GM23338 (cell line): ENCODE data around the gene YBX3. TPM values are rescaled to one million over a fixed set of nuclear protein-coding genes. Genes with fewer than 3 reads are reported as not detected.

Experiments
- ATAC-seq: fragments of 200-7000 bp; cut with Tn5 transposase; 3 replicates; pipeline ENCODE4 v1.9.1; 2020
- DNase-seq: peaks from one replicate; pipeline ENCODE4 v3.0.0-alpha.2; 2015; ENCODE audit warnings: low spot score
- H2AFZ ChIP-seq: fragments of 200-600 bp; sonication (generic); 2 replicates; pipeline ENCODE4 v1.8.0; 2016; ENCODE audit warnings: antibody characterized with exemption, mild to moderate bottlenecking, moderate library complexity
- H3F3A ChIP-seq: fragments of 200-600 bp; sonication (generic); replicated peaks from 2 replicates; pipeline ENCODE4 v1.8.0; 2017; ENCODE audit warnings: antibody characterized with exemption, mixed run types, low read depth
- H3K27ac ChIP-seq: fragments of 200-600 bp; sonication (generic); 2 replicates; pipeline ENCODE4 v1.6.1; 2016; ENCODE audit warnings: low read depth
- H3K27me3 ChIP-seq: fragments of 200-600 bp; sonication (generic); 2 replicates; pipeline ENCODE4 v1.8.0; 2016; ENCODE audit warnings: mild to moderate bottlenecking, mixed run types, moderate library complexity; ENCODE audit not compliant: insufficient read depth
- H3K36me3 ChIP-seq: fragments of 200-600 bp; sonication (generic); 2 replicates; pipeline ENCODE4 v1.8.0; 2016; ENCODE audit warnings: mild to moderate bottlenecking; ENCODE audit not compliant: insufficient read depth
- H3K4me1 ChIP-seq: fragments of 200-600 bp; sonication (generic); 2 replicates; pipeline ENCODE4 v1.8.0; 2016; ENCODE audit warnings: mild to moderate bottlenecking, moderate library complexity; ENCODE audit not compliant: insufficient read depth
- H3K4me2 ChIP-seq: fragments of 200-600 bp; sonication (generic); 2 replicates; pipeline ENCODE4 v1.7.1; 2017; ENCODE audit warnings: mixed run types
- H3K4me3 ChIP-seq: fragments of 200-600 bp; sonication (generic); 2 replicates; pipeline ENCODE4 v1.6.1; 2016; ENCODE audit warnings: mixed run types
- H3K79me2 ChIP-seq: fragments of 200-600 bp; sonication (generic); replicated peaks from 2 replicates; pipeline ENCODE4 v1.8.0; 2017; ENCODE audit warnings: mild to moderate bottlenecking; ENCODE audit not compliant: insufficient read depth
- H3K9me2 ChIP-seq: fragments of 200-600 bp; sonication (generic); 2 replicates; pipeline ENCODE4 v1.8.0; 2017; ENCODE audit not compliant: insufficient read depth
- H4K20me1 ChIP-seq: fragments of 200-600 bp; sonication (generic); replicated peaks from 2 replicates; pipeline ENCODE4 v1.8.0; 2017; ENCODE audit warnings: mild to moderate bottlenecking; ENCODE audit not compliant: insufficient read depth
- H3K27ac Mint-ChIP-seq: 2 replicates; pipeline ENCODE4 v1.8.0; 2020; ENCODE audit warnings: inconsistent platforms, mild to moderate bottlenecking, moderate library complexity, mixed read lengths
- H3K27me3 Mint-ChIP-seq: 3 replicates; pipeline ENCODE4 v1.8.0; 2022; ENCODE audit warnings: low read depth, mild to moderate bottlenecking, moderate library complexity, mixed read lengths, inconsistent platforms; ENCODE audit not compliant: insufficient read depth, poor library complexity
- H3K36me3 Mint-ChIP-seq: 3 replicates; pipeline ENCODE4 v1.8.0; 2021; ENCODE audit warnings: low read depth, mild to moderate bottlenecking, inconsistent platforms, moderate library complexity, mixed read lengths
- H3K4me1 Mint-ChIP-seq: 3 replicates; pipeline ENCODE4 v1.8.0; 2020; ENCODE audit warnings: mild to moderate bottlenecking, inconsistent platforms, mixed read lengths
- H3K4me3 Mint-ChIP-seq: 3 replicates; pipeline ENCODE4 v1.8.0; 2021; ENCODE audit warnings: moderate library complexity, mild to moderate bottlenecking, inconsistent platforms, mixed read lengths
- H3K9me3 Mint-ChIP-seq: 3 replicates; pipeline ENCODE4 v1.8.0; 2020; ENCODE audit warnings: moderate library complexity, mild to moderate bottlenecking, inconsistent platforms, mixed read lengths
- CREB1 ChIP-seq: fragments of 250-450 bp; sonication (Bioruptor Pico); IDR thresholded peaks from 2 replicates; pipeline ENCODE4 v1.5.0; 2020; ENCODE audit warnings: low read depth, mild to moderate bottlenecking, moderate library complexity
- EZH2 ChIP-seq: fragments of 200-600 bp; sonication (generic); IDR thresholded peaks from one replicate; pipeline ENCODE4 v1.8.0; 2017; ENCODE audit warnings: antibody characterized with exemption, mild to moderate bottlenecking, low read depth; ENCODE audit not compliant: unreplicated experiment
- EZH2phosphoT487 ChIP-seq: fragments of 200-600 bp; sonication (generic); IDR thresholded peaks from one replicate; pipeline ENCODE4 v1.8.1; 2018; ENCODE audit warnings: antibody characterized with exemption; ENCODE audit not compliant: unreplicated experiment
- JUNB ChIP-seq: IDR thresholded peaks from one replicate; pipeline ENCODE4 v1.6.1; 2016; ENCODE audit warnings: antibody characterized with exemption; ENCODE audit not compliant: unreplicated experiment
- NANOG ChIP-seq: IDR thresholded peaks from 2 replicates; pipeline ENCODE4 v1.6.1; 2016; ENCODE audit warnings: antibody characterized with exemption, borderline replicate concordance
- POLR2AphosphoS5 ChIP-seq: IDR thresholded peaks from 2 replicates; pipeline ENCODE4 v1.6.1; 2016; ENCODE audit warnings: antibody characterized with exemption, low read depth
- STAT1 ChIP-seq: IDR thresholded peaks from one replicate; pipeline ENCODE4 v1.6.1; 2016; ENCODE audit warnings: antibody characterized with exemption; ENCODE audit not compliant: unreplicated experiment
- ZNF114 ChIP-seq: fragments of 250-450 bp; sonication (Bioruptor Pico); IDR thresholded peaks from 2 replicates; pipeline ENCODE4 v1.5.0; 2020; ENCODE audit warnings: mild to moderate bottlenecking, moderate library complexity
- ZNF331 ChIP-seq: fragments of 250-450 bp; sonication (Bioruptor Pico); IDR thresholded peaks from 2 replicates; pipeline ENCODE4 v1.5.0; 2020; ENCODE audit warnings: low read depth, mild to moderate bottlenecking, moderate library complexity
- polyA plus RNA-seq: library from polyadenylated mRNA; unstranded; fragments of >200 nt; fragmentation: Nextera tagmentation; extraction: Ambion mirVana; gene quantifications from 2 replicates; pipeline ENCODE4 v1.2.1, GENCODE V29; 2016
- total RNA-seq: library from RNA; depleted of rRNA; stranded (reverse); fragments of >200 nt; shearing (Covaris generic); gene quantifications from 2 replicates; pipeline ENCODE4 v1.2.3, GENCODE V29; 2014
- TF ChIP-seq, protein P1 (sequence below): IDR thresholded peaks from one replicate; pipeline ENCODE4 v1.6.1; 2018; ENCODE audit warnings: antibody characterized with exemption; ENCODE audit not compliant: unreplicated experiment
- TF ChIP-seq, protein P2 (sequence below): fragments of 250-450 bp; sonication (Bioruptor Pico); IDR thresholded peaks from 2 replicates; pipeline ENCODE4 v1.5.0; 2020; ENCODE audit warnings: mild to moderate bottlenecking, moderate library complexity
- TF ChIP-seq, protein P3 (sequence below): IDR thresholded peaks from 2 replicates; pipeline ENCODE4 v1.6.1; 2016; ENCODE audit warnings: antibody characterized with exemption
- TF ChIP-seq, protein P4 (sequence below), 2 experiments: fragments of 200-600 bp in 1 of 2; sonication (generic) in 1 of 2; conservative IDR thresholded peaks; 2 replicates each; pipeline versions ENCODE4 v1.5.1 to v1.6.1; 2016 to 2017; ENCODE audit warnings: antibody characterized with exemption in 2 of 2, low read depth in 2 of 2, mild to moderate bottlenecking in 2 of 2, moderate library complexity in 1 of 2

YBX3 gene
- total and polyA plus RNA-seq, 2 experiments from 2014 or later = 179 to 450 TPM

DNA sequence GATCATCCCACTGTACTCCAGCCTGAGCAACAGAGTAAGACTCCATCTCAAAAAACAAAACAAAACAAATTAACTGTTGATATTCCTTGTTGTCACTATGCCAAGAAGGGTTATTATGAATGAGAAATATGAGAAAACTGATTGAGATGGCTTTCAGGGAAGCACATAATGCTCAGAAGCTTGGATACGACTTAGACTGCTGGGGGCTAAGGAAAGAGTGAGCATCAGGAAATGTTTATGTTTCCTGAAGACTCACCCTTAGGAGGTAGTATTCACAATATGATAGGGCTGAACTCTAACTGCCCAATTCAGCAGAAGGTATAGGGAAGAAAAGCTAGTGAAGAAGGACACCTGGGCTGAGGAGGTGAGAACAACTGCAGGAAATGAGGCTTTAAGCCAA is 55.5 kb downstream of the YBX3 start:
- Histone ChIP-seq H3K9me2 (no peaks in the 10 kb centered on the region), H3K4me3 (no peak overlapping the region), H4K20me1 (no peaks in the 10 kb centered on the region), H3K27ac (no peak overlapping the region), H3K36me3 (no peaks in the 10 kb centered on the region), H2AFZ (no peak overlapping the region), H3K4me2 (no peak overlapping the region), H3F3A (no peaks in the 10 kb centered on the region), H3K27me3 (no peaks in the 10 kb centered on the region), H3K79me2 (no peaks in the 10 kb centered on the region), H3K4me1 (no peaks in the 10 kb centered on the region)
- H3K27me3 Mint-ChIP-seq = no peaks in the 10 kb centered on the region
- ATAC-seq (no peak), DNase-seq (no peak)
- no peaks in the 10 kb centered on the region; the same call in 2 of the 3 replicates for H3K4me1 Mint-ChIP-seq
- no peaks in the 10 kb centered on the region for H3K9me3 Mint-ChIP-seq
- H3K27ac Mint-ChIP-seq = no peak overlapping the region
- H3K36me3 Mint-ChIP-seq = no peaks in the 10 kb centered on the region
- no peak overlapping the region for H3K4me3 Mint-ChIP-seq
- TF ChIP-seq, protein P1, sequence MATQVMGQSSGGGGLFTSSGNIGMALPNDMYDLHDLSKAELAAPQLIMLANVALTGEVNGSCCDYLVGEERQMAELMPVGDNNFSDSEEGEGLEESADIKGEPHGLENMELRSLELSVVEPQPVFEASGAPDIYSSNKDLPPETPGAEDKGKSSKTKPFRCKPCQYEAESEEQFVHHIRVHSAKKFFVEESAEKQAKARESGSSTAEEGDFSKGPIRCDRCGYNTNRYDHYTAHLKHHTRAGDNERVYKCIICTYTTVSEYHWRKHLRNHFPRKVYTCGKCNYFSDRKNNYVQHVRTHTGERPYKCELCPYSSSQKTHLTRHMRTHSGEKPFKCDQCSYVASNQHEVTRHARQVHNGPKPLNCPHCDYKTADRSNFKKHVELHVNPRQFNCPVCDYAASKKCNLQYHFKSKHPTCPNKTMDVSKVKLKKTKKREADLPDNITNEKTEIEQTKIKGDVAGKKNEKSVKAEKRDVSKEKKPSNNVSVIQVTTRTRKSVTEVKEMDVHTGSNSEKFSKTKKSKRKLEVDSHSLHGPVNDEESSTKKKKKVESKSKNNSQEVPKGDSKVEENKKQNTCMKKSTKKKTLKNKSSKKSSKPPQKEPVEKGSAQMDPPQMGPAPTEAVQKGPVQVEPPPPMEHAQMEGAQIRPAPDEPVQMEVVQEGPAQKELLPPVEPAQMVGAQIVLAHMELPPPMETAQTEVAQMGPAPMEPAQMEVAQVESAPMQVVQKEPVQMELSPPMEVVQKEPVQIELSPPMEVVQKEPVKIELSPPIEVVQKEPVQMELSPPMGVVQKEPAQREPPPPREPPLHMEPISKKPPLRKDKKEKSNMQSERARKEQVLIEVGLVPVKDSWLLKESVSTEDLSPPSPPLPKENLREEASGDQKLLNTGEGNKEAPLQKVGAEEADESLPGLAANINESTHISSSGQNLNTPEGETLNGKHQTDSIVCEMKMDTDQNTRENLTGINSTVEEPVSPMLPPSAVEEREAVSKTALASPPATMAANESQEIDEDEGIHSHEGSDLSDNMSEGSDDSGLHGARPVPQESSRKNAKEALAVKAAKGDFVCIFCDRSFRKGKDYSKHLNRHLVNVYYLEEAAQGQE = no peak
- TF ChIP-seq EZH2 (no peak), ZNF331 (CRISPR knock-in tag) (no peak), STAT1 (no peak), JUNB (no peak), ZNF114 (CRISPR knock-in tag) (no peak), NANOG (no peak), EZH2phosphoT487 (no peak), CREB1 (CRISPR knock-in tag) (no peak), POLR2AphosphoS5 (no peak)
- TF ChIP-seq, protein P2, sequence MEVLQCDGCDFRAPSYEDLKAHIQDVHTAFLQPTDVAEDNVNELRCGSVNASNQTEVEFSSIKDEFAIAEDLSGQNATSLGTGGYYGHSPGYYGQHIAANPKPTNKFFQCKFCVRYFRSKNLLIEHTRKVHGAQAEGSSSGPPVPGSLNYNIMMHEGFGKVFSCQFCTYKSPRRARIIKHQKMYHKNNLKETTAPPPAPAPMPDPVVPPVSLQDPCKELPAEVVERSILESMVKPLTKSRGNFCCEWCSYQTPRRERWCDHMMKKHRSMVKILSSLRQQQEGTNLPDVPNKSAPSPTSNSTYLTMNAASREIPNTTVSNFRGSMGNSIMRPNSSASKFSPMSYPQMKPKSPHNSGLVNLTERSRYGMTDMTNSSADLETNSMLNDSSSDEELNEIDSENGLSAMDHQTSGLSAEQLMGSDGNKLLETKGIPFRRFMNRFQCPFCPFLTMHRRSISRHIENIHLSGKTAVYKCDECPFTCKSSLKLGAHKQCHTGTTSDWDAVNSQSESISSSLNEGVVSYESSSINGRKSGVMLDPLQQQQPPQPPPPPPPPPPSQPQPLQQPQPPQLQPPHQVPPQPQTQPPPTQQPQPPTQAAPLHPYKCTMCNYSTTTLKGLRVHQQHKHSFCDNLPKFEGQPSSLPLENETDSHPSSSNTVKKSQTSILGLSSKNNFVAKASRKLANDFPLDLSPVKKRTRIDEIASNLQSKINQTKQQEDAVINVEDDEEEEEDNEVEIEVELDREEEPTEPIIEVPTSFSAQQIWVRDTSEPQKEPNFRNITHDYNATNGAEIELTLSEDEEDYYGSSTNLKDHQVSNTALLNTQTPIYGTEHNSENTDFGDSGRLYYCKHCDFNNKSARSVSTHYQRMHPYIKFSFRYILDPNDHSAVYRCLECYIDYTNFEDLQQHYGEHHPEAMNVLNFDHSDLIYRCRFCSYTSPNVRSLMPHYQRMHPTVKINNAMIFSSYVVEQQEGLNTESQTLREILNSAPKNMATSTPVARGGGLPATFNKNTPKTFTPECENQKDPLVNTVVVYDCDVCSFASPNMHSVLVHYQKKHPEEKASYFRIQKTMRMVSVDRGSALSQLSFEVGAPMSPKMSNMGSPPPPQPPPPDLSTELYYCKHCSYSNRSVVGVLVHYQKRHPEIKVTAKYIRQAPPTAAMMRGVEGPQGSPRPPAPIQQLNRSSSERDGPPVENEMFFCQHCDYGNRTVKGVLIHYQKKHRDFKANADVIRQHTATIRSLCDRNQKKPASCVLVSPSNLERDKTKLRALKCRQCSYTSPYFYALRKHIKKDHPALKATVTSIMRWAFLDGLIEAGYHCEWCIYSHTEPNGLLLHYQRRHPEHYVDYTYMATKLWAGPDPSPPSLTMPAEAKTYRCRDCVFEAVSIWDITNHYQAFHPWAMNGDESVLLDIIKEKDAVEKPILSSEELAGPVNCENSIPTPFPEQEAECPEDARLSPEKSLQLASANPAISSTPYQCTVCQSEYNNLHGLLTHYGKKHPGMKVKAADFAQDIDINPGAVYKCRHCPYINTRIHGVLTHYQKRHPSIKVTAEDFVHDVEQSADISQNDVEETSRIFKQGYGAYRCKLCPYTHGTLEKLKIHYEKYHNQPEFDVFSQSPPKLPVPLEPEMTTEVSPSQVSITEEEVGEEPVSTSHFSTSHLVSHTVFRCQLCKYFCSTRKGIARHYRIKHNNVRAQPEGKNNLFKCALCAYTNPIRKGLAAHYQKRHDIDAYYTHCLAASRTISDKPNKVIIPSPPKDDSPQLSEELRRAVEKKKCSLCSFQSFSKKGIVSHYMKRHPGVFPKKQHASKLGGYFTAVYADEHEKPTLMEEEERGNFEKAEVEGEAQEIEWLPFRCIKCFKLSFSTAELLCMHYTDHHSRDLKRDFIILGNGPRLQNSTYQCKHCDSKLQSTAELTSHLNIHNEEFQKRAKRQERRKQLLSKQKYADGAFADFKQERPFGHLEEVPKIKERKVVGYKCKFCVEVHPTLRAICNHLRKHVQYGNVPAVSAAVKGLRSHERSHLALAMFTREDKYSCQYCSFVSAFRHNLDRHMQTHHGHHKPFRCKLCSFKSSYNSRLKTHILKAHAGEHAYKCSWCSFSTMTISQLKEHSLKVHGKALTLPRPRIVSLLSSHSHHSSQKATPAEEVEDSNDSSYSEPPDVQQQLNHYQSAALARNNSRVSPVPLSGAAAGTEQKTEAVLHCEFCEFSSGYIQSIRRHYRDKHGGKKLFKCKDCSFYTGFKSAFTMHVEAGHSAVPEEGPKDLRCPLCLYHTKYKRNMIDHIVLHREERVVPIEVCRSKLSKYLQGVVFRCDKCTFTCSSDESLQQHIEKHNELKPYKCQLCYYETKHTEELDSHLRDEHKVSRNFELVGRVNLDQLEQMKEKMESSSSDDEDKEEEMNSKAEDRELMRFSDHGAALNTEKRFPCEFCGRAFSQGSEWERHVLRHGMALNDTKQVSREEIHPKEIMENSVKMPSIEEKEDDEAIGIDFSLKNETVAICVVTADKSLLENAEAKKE (CRISPR knock-in tag) = no peak
- TF ChIP-seq, protein P3, sequence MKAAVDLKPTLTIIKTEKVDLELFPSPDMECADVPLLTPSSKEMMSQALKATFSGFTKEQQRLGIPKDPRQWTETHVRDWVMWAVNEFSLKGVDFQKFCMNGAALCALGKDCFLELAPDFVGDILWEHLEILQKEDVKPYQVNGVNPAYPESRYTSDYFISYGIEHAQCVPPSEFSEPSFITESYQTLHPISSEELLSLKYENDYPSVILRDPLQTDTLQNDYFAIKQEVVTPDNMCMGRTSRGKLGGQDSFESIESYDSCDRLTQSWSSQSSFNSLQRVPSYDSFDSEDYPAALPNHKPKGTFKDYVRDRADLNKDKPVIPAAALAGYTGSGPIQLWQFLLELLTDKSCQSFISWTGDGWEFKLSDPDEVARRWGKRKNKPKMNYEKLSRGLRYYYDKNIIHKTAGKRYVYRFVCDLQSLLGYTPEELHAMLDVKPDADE = no peak
- TF ChIP-seq, protein P4, sequence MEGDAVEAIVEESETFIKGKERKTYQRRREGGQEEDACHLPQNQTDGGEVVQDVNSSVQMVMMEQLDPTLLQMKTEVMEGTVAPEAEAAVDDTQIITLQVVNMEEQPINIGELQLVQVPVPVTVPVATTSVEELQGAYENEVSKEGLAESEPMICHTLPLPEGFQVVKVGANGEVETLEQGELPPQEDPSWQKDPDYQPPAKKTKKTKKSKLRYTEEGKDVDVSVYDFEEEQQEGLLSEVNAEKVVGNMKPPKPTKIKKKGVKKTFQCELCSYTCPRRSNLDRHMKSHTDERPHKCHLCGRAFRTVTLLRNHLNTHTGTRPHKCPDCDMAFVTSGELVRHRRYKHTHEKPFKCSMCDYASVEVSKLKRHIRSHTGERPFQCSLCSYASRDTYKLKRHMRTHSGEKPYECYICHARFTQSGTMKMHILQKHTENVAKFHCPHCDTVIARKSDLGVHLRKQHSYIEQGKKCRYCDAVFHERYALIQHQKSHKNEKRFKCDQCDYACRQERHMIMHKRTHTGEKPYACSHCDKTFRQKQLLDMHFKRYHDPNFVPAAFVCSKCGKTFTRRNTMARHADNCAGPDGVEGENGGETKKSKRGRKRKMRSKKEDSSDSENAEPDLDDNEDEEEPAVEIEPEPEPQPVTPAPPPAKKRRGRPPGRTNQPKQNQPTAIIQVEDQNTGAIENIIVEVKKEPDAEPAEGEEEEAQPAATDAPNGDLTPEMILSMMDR (conservative IDR thresholded peaks at IDR 0.05; ENCODE audit: low read depth in 2 of 2) = no peak
